K562 (cell line): ENCODE measurements around the gene GALP. TPM values are rescaled to one million over a fixed set of nuclear protein-coding genes. Genes with fewer than 3 reads are reported as not detected.

ENCODE experiments used
- ATAC-seq: fragments of 200-7000 bp; cut with Tn5 transposase; 3 replicates; pipeline ENCODE4 v1.9.1; 2020; ENCODE audit warnings: moderate library complexity
- BruUV-seq: library from RNA; stranded (reverse); fragments of 400-500 nt; replicated peaks from 2 replicates; lab custom pipeline; 2021; lab: Mats Ljungman, UMichigan
- CTCF ChIA-PET: fragments of 300-600 bp; formaldehyde crosslinking; extraction: SDS; loops from one replicate; lab custom pipeline; 2021; ENCODE audit warnings: low intra/inter-chr PET ratio; lab: Yijun Ruan, JAX
- POLR2A ChIA-PET: fragments of 300-600, 350-650 bp; sonication (Branson Sonifier 250); formaldehyde crosslinking; extraction: SDS; loops from one replicate; lab custom pipeline; 2021; ENCODE audit warnings: antibody characterized with exemption, inconsistent platforms; lab: Yijun Ruan, JAX
- DNase-seq, 4 experiments: peaks; one replicate each; pipeline versions ENCODE4 v3.0.0 to v3.0.0-alpha.2; 2011 to 2018; ENCODE audit warnings: low spot score in 3 of 4, mixed read lengths in 3 of 4; ENCODE audit errors: extremely low read depth in 1 of 4
- FAIRE-seq: peaks from 2 replicates; lab custom pipeline; 2011; peaks lifted over from hg19 to GRCh38; lab: Jason Lieb, UNC
- H2AFZ ChIP-seq: 2 replicates; pipeline ENCODE4 v1.6.0; 2011; ENCODE audit warnings: low read depth, low read length, control low read depth, inconsistent platforms
- H3K27ac ChIP-seq: fragments of 200-600 bp; 3 replicates; pipeline ENCODE4 v1.8.0; 2011; ENCODE audit warnings: low read depth, mild to moderate bottlenecking, control low read depth, inconsistent platforms, low read length, moderate library complexity, mixed read lengths; ENCODE audit errors: extremely low read depth
- H3K27me3 ChIP-seq, 2 experiments: fragments of 300-600 bp in 1 of 2; 2 replicates in 1 of 2; 3 replicates in 1 of 2; pipeline versions ENCODE4 v1.6.0 to v1.8.0; 2011; ENCODE audit warnings: inconsistent platforms in 2 of 2, low read length in 2 of 2, mild to moderate bottlenecking in 1 of 2, mixed read lengths in 1 of 2, moderate library complexity in 1 of 2; ENCODE audit not compliant: control insufficient read depth in 2 of 2, insufficient read depth in 2 of 2
- H3K36me3 ChIP-seq: fragments of 300-600 bp; 3 replicates; pipeline ENCODE4 v1.8.0; 2011; ENCODE audit warnings: mild to moderate bottlenecking, low read length, inconsistent platforms; ENCODE audit not compliant: control insufficient read depth, insufficient read depth
- H3K4me1 ChIP-seq, 2 experiments: fragments of 200-600 bp in 1 of 2; replicated peaks in 1 of 2; 2 replicates in 1 of 2; 3 replicates in 1 of 2; pipeline versions ENCODE4 v1.5.1 to v1.8.0; 2011; ENCODE audit warnings: inconsistent platforms in 2 of 2, low read length in 2 of 2, mild to moderate bottlenecking in 1 of 2, mixed read lengths in 1 of 2, moderate library complexity in 1 of 2; ENCODE audit not compliant: control insufficient read depth in 2 of 2, insufficient read depth in 2 of 2
- H3K4me2 ChIP-seq: 2 replicates; pipeline ENCODE4 v1.6.1; 2011; ENCODE audit warnings: low read length, control low read depth, inconsistent platforms, mixed read lengths; ENCODE audit not compliant: insufficient read depth
- H3K4me3 ChIP-seq: fragments of 200-600 bp; sonication (generic), shearing (Covaris generic); 2 replicates; pipeline ENCODE4 v1.5.1; 2016; ENCODE audit warnings: control low read depth, inconsistent platforms
- H3K79me2 ChIP-seq: fragments of 200-600 bp; 3 replicates; pipeline ENCODE4 v1.8.0; 2011; ENCODE audit warnings: low read length, inconsistent platforms; ENCODE audit not compliant: control insufficient read depth, insufficient read depth
- H3K9ac ChIP-seq, 2 experiments: 2 replicates each; pipeline versions ENCODE4 v1.6.0 to v1.6.1; 2011; ENCODE audit warnings: low read depth in 2 of 2, low read length in 2 of 2, control low read depth in 1 of 2, inconsistent platforms in 1 of 2, mild to moderate bottlenecking in 1 of 2, mixed read lengths in 1 of 2; ENCODE audit not compliant: insufficient read depth in 1 of 2
- H3K9me1 ChIP-seq: one replicate; pipeline ENCODE4 v1.6.0; 2011; ENCODE audit warnings: inconsistent platforms, mild to moderate bottlenecking, low read length, moderate library complexity; ENCODE audit not compliant: control insufficient read depth, insufficient read depth
- H3K9me3 ChIP-seq: replicated peaks from 2 replicates; pipeline ENCODE4 v1.5.1; 2011; ENCODE audit warnings: low read depth, low read length, inconsistent platforms; ENCODE audit not compliant: control insufficient read depth, insufficient read depth
- H4K20me1 ChIP-seq: replicated peaks from 2 replicates; pipeline ENCODE4 v1.6.1; 2011; ENCODE audit warnings: low read length, inconsistent platforms, mixed read lengths; ENCODE audit not compliant: control insufficient read depth, insufficient read depth
- CBX8 ChIP-seq: fragments of 200-600 bp; sonication (generic); IDR thresholded peaks from 2 replicates; pipeline ENCODE4 v1.6.1; 2012; ENCODE audit warnings: borderline replicate concordance, mixed run types, low read depth, mild to moderate bottlenecking, moderate library complexity, mixed read lengths, low read length, control low read depth, inconsistent platforms; ENCODE audit not compliant: poor library complexity, severe bottlenecking; ENCODE audit errors: extremely low read depth
- HNRNPH1 ChIP-seq: fragments of 200-400 bp; formaldehyde crosslinking; optimal IDR thresholded peaks from 2 replicates; pipeline ENCODE3; 2017; ENCODE audit warnings: low read depth, mild to moderate bottlenecking, low read length, moderate library complexity
- POLR2G ChIP-seq: fragments of 200-400 bp; formaldehyde crosslinking; IDR thresholded peaks from 2 replicates; pipeline ENCODE4 v1.6.1; 2017; ENCODE audit warnings: low read depth, mild to moderate bottlenecking, antibody characterized with exemption, low read length, moderate library complexity
- RFX1 ChIP-seq: fragments of 450-650 bp; IDR thresholded peaks from 2 replicates; pipeline ENCODE4 v1.6.1; 2016; ENCODE audit warnings: mild to moderate bottlenecking, moderate library complexity
- RHOXF2B ChIP-seq: fragments of 250-450 bp; sonication (Bioruptor Pico); conservative IDR thresholded peaks from 2 replicates; pipeline ENCODE4 v1.5.1; 2021
- WGBS: fragments of 100-300 bp; shearing (Covaris generic); methylation state at CpG from one replicate; pipeline ENCODE4 v1.1.6; 2016; ENCODE audit warnings: low coverage, mixed read lengths; ENCODE audit not compliant: insufficient coverage; ENCODE audit errors: missing lambda C conversion rate; 5-methylcytosine and 5-hydroxymethylcytosine counted together
- in situ Hi-C: fragments of 300-500 bp; cut with MboI; formaldehyde crosslinking; loops from 4 replicates; pipeline ENCODE4 v1.15.0; 2018; ENCODE audit warnings: inconsistent platforms, mixed read lengths
- intact Hi-C: fragments of 100-400 bp; cut with micrococcal nuclease; formaldehyde crosslinking; loops from 2 replicates; pipeline ENCODE4 v1.14.2; 2022
- polyA plus RNA-seq, 8 experiments: library from polyadenylated mRNA; depleted of rRNA in 4 of 8; stranded (reverse) in 5 of 8; unstranded in 3 of 8; fragments of >200 nt; fragmentation: Nextera tagmentation in 2 of 8; fragmentation: Illumina TruSeq in 1 of 8; extraction: Ambion mirVana in 2 of 8; extraction: Trizol in 1 of 8; gene quantifications; 2 replicates each; pipeline versions ENCODE4 v1.2.1 to v1.2.3, GENCODE V29; 2011 to 2014; ENCODE audit warnings: inconsistent platforms in 1 of 8, missing spikeins in 1 of 8
- total RNA-seq, 7 experiments: library from RNA; depleted of rRNA in 6 of 7; stranded (reverse); fragments of >200 nt in 6 of 7; fragmentation: Illumina TruSeq in 2 of 7; extraction: Trizol in 2 of 7; gene quantifications; 2 replicates each; pipeline versions ENCODE4 v1.2.1 to v1.2.3, GENCODE V29; 2011 to 2021; ENCODE audit warnings: low replicate concordance in 1 of 7
- TF ChIP-seq, protein P1 (sequence below), 2 experiments: fragments of 450-650 bp in 1 of 2; IDR thresholded peaks; 2 replicates each; pipeline ENCODE4 v1.6.1; 2011 to 2017; ENCODE audit warnings: low read depth in 2 of 2, antibody characterized with exemption in 1 of 2, borderline replicate concordance in 1 of 2, low read length in 1 of 2, mild to moderate bottlenecking in 1 of 2, mixed read lengths in 1 of 2; ENCODE audit not compliant: control insufficient read depth in 1 of 2
- TF ChIP-seq, protein P2 (sequence below), 2 experiments: fragments of 450-650 bp in 1 of 2; sonication (generic) in 1 of 2; formaldehyde crosslinking in 1 of 2; IDR thresholded peaks in 1 of 2; conservative IDR thresholded peaks in 1 of 2; 2 replicates each; pipeline versions ENCODE4 v1.6.1 to v1.8.1; 2016 to 2023; ENCODE audit warnings: mild to moderate bottlenecking in 2 of 2, moderate library complexity in 2 of 2, inconsistent platforms in 1 of 2, missing genetic modification reagents in 1 of 2

Gene GALP
- total and polyA plus RNA-seq, 9 of the 15 experiments (the other 6 are each of a cell fraction or from before 2014, with no cell fraction given) = not detected

GRCh38 chr19:56161534-56161933 is 14.3 kb upstream of the GALP start:
- no peak for ATAC-seq
- in situ Hi-C loops = no loop called here
- no TSS peak for BruUV-seq
- Histone ChIP-seq H3K9me3 (no peaks in the 10 kb centered on the region), H3K4me3 (no peak overlapping the region), H4K20me1 (no peaks in the 10 kb centered on the region), H3K9ac (no peak overlapping the region), H3K27me3 (no peaks in the 10 kb centered on the region), H3K36me3 (peaks cover 10% of the 10 kb centered on the region; the same call in 2 of the 3 replicates), H3K79me2 (no peaks in the 10 kb centered on the region), H3K27ac (no peak overlapping the region)
- POLR2A ChIA-PET = no interaction called here
- 87% methylated on average over 10 of the region's 11 CpGs for WGBS
- TF ChIP-seq CBX8 (no peak), POLR2G (0 out of 2 replicates have a peak, but pooled peaks have one; percentile 17)
- TF ChIP-seq, all 486 proteins: peak for 1
- no peak for DNase-seq
- CTCF ChIA-PET = no interaction called here
- FAIRE-seq = no peak
- no peak overlapping the region for H2AFZ ChIP-seq
- intact Hi-C loops = no loop called here
- H3K9me1 ChIP-seq = no peaks in the 10 kb centered on the region
- H3K4me1 ChIP-seq = peaks cover 5 to 11% of the 10 kb centered on the region in 2 experiments; a peak in 4 of 5 replicates
- H3K4me2 ChIP-seq = no peak overlapping the region

DNA sequence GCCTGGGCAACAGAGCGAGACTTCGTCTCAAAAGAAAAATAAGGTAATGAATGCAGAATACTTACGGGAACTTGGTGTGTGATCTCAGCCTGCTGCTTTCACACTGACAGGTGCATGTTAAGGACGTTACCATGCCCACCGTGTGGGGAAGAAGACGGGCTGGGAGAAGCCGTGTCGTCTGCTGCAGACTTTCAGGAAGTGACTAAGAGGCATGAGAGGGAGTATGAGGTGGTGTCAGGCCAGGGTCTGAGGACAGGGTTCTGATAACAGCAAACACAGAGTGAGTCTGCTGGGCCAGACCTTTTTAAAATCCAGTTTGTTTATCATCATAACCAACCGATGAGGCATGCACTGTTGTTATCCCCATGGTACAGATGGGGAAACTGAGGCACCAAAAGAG is 13.6 kb upstream of the GALP start:
- DNase-seq (peak in 2 of 4 experiments; percentile 56 to 67), FAIRE-seq (peak; percentile 86), ATAC-seq (peak; percentile 79)
- WGBS = 21% methylated on average over 9 of the region's 9 CpGs
- Histone ChIP-seq H3K27me3 (no peaks in the 10 kb centered on the region), H3K27ac (no peak overlapping the region), H3K4me1 (peaks cover 5 to 11% of the 10 kb centered on the region in 2 experiments; a peak in 4 of 5 replicates), H3K9ac (no peak overlapping the region), H3K79me2 (no peaks in the 10 kb centered on the region), H3K9me1 (no peaks in the 10 kb centered on the region), H3K36me3 (peaks cover 10% of the 10 kb centered on the region; the same call in 2 of the 3 replicates), H2AFZ (no peak overlapping the region), H3K9me3 (no peaks in the 10 kb centered on the region), H3K4me3 (no peak overlapping the region), H4K20me1 (no peaks in the 10 kb centered on the region; the same call in 1 of the 2 replicates), H3K4me2 (no peak overlapping the region)
- ChIA-PET CTCF (no interaction called here), POLR2A (interaction anchor here (1.2 kb wide), 1 partner anchor 25 kb away, joined by 3 read pairs; no protein-coding TSS in a partner anchor)
- no TSS peak for BruUV-seq
- in situ Hi-C loops (no loop called here), intact Hi-C loops (no loop called here)
- TF ChIP-seq HNRNPH1 (no peak), RFX1 (peak; percentile 73), RHOXF2B (CRISPR knock-in tag) (no peak)
- TF ChIP-seq, protein P1, sequence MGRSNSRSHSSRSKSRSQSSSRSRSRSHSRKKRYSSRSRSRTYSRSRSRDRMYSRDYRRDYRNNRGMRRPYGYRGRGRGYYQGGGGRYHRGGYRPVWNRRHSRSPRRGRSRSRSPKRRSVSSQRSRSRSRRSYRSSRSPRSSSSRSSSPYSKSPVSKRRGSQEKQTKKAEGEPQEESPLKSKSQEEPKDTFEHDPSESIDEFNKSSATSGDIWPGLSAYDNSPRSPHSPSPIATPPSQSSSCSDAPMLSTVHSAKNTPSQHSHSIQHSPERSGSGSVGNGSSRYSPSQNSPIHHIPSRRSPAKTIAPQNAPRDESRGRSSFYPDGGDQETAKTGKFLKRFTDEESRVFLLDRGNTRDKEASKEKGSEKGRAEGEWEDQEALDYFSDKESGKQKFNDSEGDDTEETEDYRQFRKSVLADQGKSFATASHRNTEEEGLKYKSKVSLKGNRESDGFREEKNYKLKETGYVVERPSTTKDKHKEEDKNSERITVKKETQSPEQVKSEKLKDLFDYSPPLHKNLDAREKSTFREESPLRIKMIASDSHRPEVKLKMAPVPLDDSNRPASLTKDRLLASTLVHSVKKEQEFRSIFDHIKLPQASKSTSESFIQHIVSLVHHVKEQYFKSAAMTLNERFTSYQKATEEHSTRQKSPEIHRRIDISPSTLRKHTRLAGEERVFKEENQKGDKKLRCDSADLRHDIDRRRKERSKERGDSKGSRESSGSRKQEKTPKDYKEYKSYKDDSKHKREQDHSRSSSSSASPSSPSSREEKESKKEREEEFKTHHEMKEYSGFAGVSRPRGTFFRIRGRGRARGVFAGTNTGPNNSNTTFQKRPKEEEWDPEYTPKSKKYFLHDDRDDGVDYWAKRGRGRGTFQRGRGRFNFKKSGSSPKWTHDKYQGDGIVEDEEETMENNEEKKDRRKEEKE (IDR thresholded peaks at IDR 0.05; ENCODE audit: borderline replicate concordance in 1 of 2, control insufficient read depth in 1 of 2, low read depth in 2 of 2, low read length in 1 of 2) = no peak
- TF ChIP-seq, protein P2, sequence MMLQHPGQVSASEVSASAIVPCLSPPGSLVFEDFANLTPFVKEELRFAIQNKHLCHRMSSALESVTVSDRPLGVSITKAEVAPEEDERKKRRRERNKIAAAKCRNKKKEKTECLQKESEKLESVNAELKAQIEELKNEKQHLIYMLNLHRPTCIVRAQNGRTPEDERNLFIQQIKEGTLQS (IDR thresholded peaks at IDR 0.05) = peak; percentile 42; the same call in 1 of the 2 replicates
- TF ChIP-seq, protein P2 (CRISPR knock-in tag; conservative IDR thresholded peaks at IDR 0.05) = no peak
